Measurements from ENCODE around the gene ORM2. TPM values are rescaled to one million over a fixed set of nuclear protein-coding genes. Genes with fewer than 3 reads are reported as not detected.

ORM2 gene
- total RNA-seq, 2 experiments from 2014 or later = not detected

DNA sequence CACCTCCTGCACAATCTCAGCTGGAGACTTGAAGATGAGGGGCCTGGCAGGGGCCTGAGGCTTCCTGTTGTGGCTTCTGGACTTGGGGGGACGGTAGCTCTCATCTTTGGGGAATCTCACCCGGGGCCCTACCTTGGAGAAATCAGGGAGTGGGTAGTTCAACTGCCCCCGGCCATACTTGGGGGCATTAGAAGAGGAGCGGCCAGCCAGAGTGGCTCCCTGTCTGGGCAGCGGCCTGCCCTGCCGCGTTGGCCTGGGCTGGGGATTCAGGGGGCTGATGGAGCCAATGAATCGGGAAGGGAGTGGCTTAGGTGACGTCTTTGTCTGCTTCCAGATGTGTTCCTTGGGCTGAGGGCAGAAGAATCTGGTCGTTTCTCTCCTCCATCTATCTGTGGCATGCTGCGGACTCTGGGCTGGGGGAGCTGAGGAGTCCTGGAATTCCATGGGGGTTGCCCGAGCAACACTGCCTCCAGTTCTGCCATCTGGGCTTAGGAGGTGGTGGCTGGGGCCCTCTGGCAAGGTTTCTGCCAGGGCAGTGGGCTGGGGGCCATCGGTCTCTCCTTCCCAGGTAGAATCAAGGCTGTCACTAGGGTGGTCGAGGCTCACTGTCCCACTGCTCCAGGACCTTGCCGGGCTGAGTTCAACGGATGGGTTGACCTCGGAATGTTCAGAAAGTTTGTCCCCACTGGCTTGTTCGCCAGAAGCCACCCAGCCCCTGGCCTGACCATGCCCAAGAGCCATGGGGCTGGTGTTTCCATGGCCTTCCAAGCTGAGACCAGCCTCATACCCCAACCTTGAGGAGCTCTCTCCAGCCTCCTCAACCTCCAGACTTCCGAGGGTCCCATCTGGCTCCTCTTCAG, 47.1 kb downstream of the ORM2 start:
- Mint-ChIP-seq H3K4me1 (ENCODE audit: low read depth) (peaks cover 90% of the 10 kb centered on the region), H3K36me3 (ENCODE audit: low read depth) (peaks cover 92% of the 10 kb centered on the region), H3K9me3 (ENCODE audit: insufficient read depth) (no peaks in the 10 kb centered on the region), H3K27me3 (ENCODE audit: low read depth) (no peaks in the 10 kb centered on the region), H3K4me3 (peak overlapping the region; percentile 37), H3K27ac (peak overlapping the region; percentile 91)
- DNase-seq (no peak), ATAC-seq (no peak)
- ChIA-PET CTCF (interaction anchor here (2.4 kb wide), 1 partner anchor 11 kb away, joined by 8 read pairs; the partner anchor contains the start of gene AKNA), POLR2A (interaction anchor here (0.7 to 4.3 kb wide), 4 partner anchors 9 to 24 kb away, joined by 4 to 45 read pairs (median 8); partner anchors contain the start of gene AKNA)

DNA sequence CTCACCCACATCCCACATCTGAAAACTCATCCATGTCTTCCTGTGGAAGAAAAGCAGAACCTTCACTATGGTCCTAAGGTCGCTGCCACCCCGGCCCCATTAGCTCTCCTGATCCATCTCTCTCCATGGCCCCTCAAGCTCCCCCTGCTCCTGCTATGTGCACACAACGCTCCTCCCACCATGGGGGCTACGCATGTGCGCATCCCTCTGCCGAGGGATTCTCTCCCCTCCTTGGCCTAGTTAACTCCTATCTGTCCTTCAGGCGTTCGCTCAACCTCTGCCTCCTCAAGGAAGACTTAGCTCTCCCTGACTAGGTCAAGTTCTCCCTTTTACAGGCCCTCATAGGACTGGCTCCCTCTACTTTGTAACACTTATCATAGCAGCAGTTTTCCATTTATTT, 48.3 kb downstream of the ORM2 start:
- ChIA-PET CTCF (interaction anchor here (1.9 to 2.4 kb wide), 2 partner anchors 9 to 10 kb away, joined by 4 to 8 read pairs; partner anchors contain the start of gene AKNA), POLR2A (interaction anchor here (1.4 to 4.3 kb wide), 3 partner anchors 9 to 13 kb away, joined by 5 to 45 read pairs (median 11); partner anchors contain the start of gene AKNA)
- Mint-ChIP-seq H3K36me3 (ENCODE audit: low read depth) (peaks cover 93% of the 10 kb centered on the region), H3K27me3 (ENCODE audit: low read depth) (no peaks in the 10 kb centered on the region), H3K9me3 (ENCODE audit: insufficient read depth) (no peaks in the 10 kb centered on the region), H3K27ac (peak overlapping the region; percentile 91), H3K4me1 (ENCODE audit: low read depth) (peaks cover 90% of the 10 kb centered on the region), H3K4me3 (peak overlapping the region; percentile 56)
- ATAC-seq (no peak), DNase-seq (no peak)

DNA sequence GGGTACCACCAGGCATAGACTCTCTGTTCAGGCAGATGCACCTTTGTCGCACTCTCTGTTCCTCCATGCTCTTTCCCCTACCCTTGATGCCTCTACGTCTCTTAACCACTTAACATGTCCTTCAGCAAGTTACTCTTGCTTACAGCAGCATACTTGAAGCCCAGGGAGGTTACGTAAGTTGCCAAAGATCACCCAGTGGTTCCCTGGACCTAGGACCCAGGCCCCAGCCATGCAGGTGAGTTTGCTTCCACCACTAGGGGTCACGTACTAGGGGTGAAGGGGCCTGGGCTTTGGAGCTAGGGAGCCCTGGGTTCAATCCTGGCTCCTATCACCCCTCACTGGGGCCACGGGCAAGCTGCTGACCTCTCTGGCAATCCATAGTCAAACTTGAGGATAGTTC, 49.2 kb downstream of the ORM2 start:
- no peak for ATAC-seq
- H3K27me3 Mint-ChIP-seq (ENCODE audit: low read depth) = no peaks in the 10 kb centered on the region
- ChIA-PET CTCF (interaction anchor here (0.8 to 1.9 kb wide), 5 partner anchors 10 to 32 kb away, joined by 3 to 6 read pairs (median 3); no protein-coding TSS in a partner anchor), POLR2A (interaction anchor here (1.3 to 4.3 kb wide), 2 partner anchors 8 to 12 kb away, joined by 7 to 45 read pairs; partner anchors contain the start of gene AKNA)
- no peak for DNase-seq
- peak overlapping the region; percentile 91 for H3K27ac Mint-ChIP-seq
- no peaks in the 10 kb centered on the region for H3K9me3 Mint-ChIP-seq (ENCODE audit: insufficient read depth)
- peak overlapping the region; percentile 34 for H3K4me3 Mint-ChIP-seq
- peaks cover 95% of the 10 kb centered on the region for H3K36me3 Mint-ChIP-seq (ENCODE audit: low read depth)
- peaks cover 86% of the 10 kb centered on the region for H3K4me1 Mint-ChIP-seq (ENCODE audit: low read depth)

Other genes with a start within 250 kb of the ORM2 start
- not detected for gene KIF12, start 230.6 kb upstream of the ORM2 start, total RNA-seq
- under 1 TPM; 0.47 to 0.99 TPM for gene COL27A1, start 174.3 kb upstream of the ORM2 start, total RNA-seq
- not detected for gene ORM1, start 6.8 kb upstream of the ORM2 start, total RNA-seq
- 100 to 1,000 TPM; 413 to 430 TPM for gene AKNA, start 58.1 kb downstream of the ORM2 start, total RNA-seq
- 1 to 10 TPM; 2.6 to 4.1 TPM for gene WHRN, start 175.6 kb downstream of the ORM2 start, total RNA-seq

Data from activated CD8-positive, alpha-beta T cell treated with anti-CD3 and anti-CD28 coated beads, Interleukin-2, amount 10 ng/mL, durations not matched to agents 7 days and 5 days (primary cell).